COLO668 (cell line): Measurements from ENCODE around the gene PPM1E.
"Not testable (repeated sequence)": the region's sequence is repeated elsewhere in the genome, so short reads cannot be mapped to it uniquely, and the experiment has no call there.

Experiments used
- DNase-seq: peaks from one replicate; lab custom pipeline; 2025; ENCODE audit not compliant: unreplicated experiment; lab: John Stamatoyannopoulos, UW

Gene PPM1E

GRCh38 chr17:58778482-58778881 is 22.8 kb downstream of the PPM1E start:
- DNase-seq: not testable (repeated sequence)

- no peak for DNase-seq
These were observed 23.8 kb downstream of the PPM1E start for GRCh38 chr17:58779446-58779845.

GRCh38 chr17:58783380-58783779 is 27.7 kb downstream of the PPM1E start:
- peak; percentile 17 for DNase-seq

- no peak for DNase-seq
These were observed 29.4 kb downstream of the PPM1E start for GRCh38 chr17:58785097-58785496.

GRCh38 chr17:58786586-58787295 is 31.1 kb downstream of the PPM1E start:
- DNase-seq: no peak

- no peak for DNase-seq
These were observed 32.5 kb downstream of the PPM1E start for GRCh38 chr17:58788199-58788598.

- DNase-seq: no peak
These were observed 33.5 kb downstream of the PPM1E start for GRCh38 chr17:58789160-58789559.

GRCh38 chr17:58789831-58790230 is 34.2 kb downstream of the PPM1E start:
- no peak for DNase-seq

GRCh38 chr17:58794508-58794907 is 38.9 kb downstream of the PPM1E start:
- DNase-seq: not testable (repeated sequence)

GRCh38 chr17:58802188-58802587 is 46.5 kb downstream of the PPM1E start:
- DNase-seq: no peak

- DNase-seq: no peak
These were observed 50.4 kb downstream of the PPM1E start for GRCh38 chr17:58806046-58806445.

GRCh38 chr17:58808609-58809563 is 53.2 kb downstream of the PPM1E start:
- DNase-seq: no peak

GRCh38 chr17:58809564-58809936 is 53.9 kb downstream of the PPM1E start:
- DNase-seq: no peak

GRCh38 chr17:58811290-58811689 is 55.6 kb downstream of the PPM1E start:
- no peak for DNase-seq

- no peak for DNase-seq
These were observed 58.1 kb downstream of the PPM1E start for GRCh38 chr17:58813712-58814111.

GRCh38 chr17:58818654-58819053 is 63.0 kb downstream of the PPM1E start:
- DNase-seq: no peak

GRCh38 chr17:58822148-58823050 is 66.7 kb downstream of the PPM1E start:
- no peak for DNase-seq

- no peak for DNase-seq
These were observed 67.4 kb downstream of the PPM1E start for GRCh38 chr17:58823051-58823525.

GRCh38 chr17:58829172-58829637 is 73.6 kb downstream of the PPM1E start:
- peak; percentile 2 for DNase-seq

GRCh38 chr17:58831780-58832179 is 76.1 kb downstream of the PPM1E start:
- no peak for DNase-seq

- no peak for DNase-seq
These were observed 76.9 kb downstream of the PPM1E start for GRCh38 chr17:58832514-58832913.
